Sigmoid colon (tissue), 7 donors: ENCODE data around the gene TEX44. TPM values are rescaled to one million over a fixed set of nuclear protein-coding genes. Genes with fewer than 3 reads are reported as not detected.

Source experiments
- DNase-seq: peaks from one replicate; pipeline ENCODE4 v3.0.0-alpha.2; 2019
- H3K27ac ChIP-seq, 4 donors: fragments of 200-600 bp; sonication (generic); one replicate each; pipeline ENCODE4 v1.5.1; 2016 to 2019; ENCODE audit warnings: mild to moderate bottlenecking in 1 of 4
- H3K27me3 ChIP-seq, 3 donors: fragments of 200-600 bp; sonication (generic); one replicate each; pipeline ENCODE4 v1.5.1; 2019; ENCODE audit warnings: mild to moderate bottlenecking in 1 of 3
- H3K36me3 ChIP-seq, 4 donors: fragments of 200-600 bp; sonication (generic); one replicate each; pipeline ENCODE4 v1.5.1; 2016 to 2019
- H3K4me1 ChIP-seq, 4 donors: fragments of 200-600 bp; sonication (generic); one replicate each; pipeline ENCODE4 v1.5.1; 2017 to 2019
- H3K4me3 ChIP-seq, 4 donors: fragments of 200-600 bp; sonication (generic); one replicate each; pipeline ENCODE4 v1.5.1; 2017 to 2019; ENCODE audit warnings: mild to moderate bottlenecking in 2 of 4, moderate library complexity in 1 of 4
- H3K9me3 ChIP-seq, 4 donors: fragments of 200-600 bp in 3 of 4; sonication (generic) in 3 of 4; one replicate each; pipeline versions ENCODE4 v1.5.1 to v1.6.1; 2013 to 2019
- EP300 ChIP-seq, 4 donors: sonication (generic); formaldehyde crosslinking; IDR thresholded peaks; one replicate each; pipeline ENCODE4 v1.6.1; 2017; ENCODE audit warnings: antibody characterized with exemption in 4 of 4
- POLR2A ChIP-seq, 2 donors: fragments of 450-650 bp; IDR thresholded peaks; one replicate each; pipeline ENCODE4 v1.6.1; 2016; ENCODE audit warnings: antibody characterized with exemption in 2 of 2, mild to moderate bottlenecking in 2 of 2, moderate library complexity in 2 of 2
- POLR2AphosphoS5 ChIP-seq, 4 donors: sonication (generic); formaldehyde crosslinking; IDR thresholded peaks; one replicate each; pipeline ENCODE4 v1.6.1; 2017; ENCODE audit warnings: antibody characterized with exemption in 4 of 4
- WGBS, 2 donors: extraction: QIAGEN DNeasy Blood & Tissue Kit; methylation state at CpG; one replicate each; pipeline ENCODE4 v1.1.7; 2013; 5-methylcytosine and 5-hydroxymethylcytosine counted together
- intact Hi-C: fragments of 100-400 bp; cut with DNase I; formaldehyde crosslinking; loops from one replicate; pipeline ENCODE4 v1.15.1; 2023
- polyA plus RNA-seq, 3 donors: library from polyadenylated mRNA; stranded (reverse); fragments of 200-250 nt; gene quantifications; one replicate each; pipeline ENCODE4 v1.2.3, GENCODE V29; 2013
- total RNA-seq, 4 donors: library from RNA; depleted of rRNA; stranded (reverse); fragments of >200 nt; gene quantifications; one replicate each; pipeline ENCODE4 v1.1.0, GENCODE V29; 2016
- TF ChIP-seq, protein P1 (sequence below), 4 experiments: fragments of 450-650 bp in 3 of 4; fragments of 200-600 bp in 1 of 4; IDR thresholded peaks; one replicate each; pipeline ENCODE4 v1.5.1; 2016 to 2019; ENCODE audit warnings: antibody characterized with exemption in 4 of 4, mild to moderate bottlenecking in 3 of 4, moderate library complexity in 2 of 4
- donor health status: healthy with polysubstance abuse.
- donor health status: Bipolar disorder and iron deficiency.
- donor health status: healthy.

TEX44 gene
- total and polyA plus RNA-seq, 7 donors: not detected

DNA sequence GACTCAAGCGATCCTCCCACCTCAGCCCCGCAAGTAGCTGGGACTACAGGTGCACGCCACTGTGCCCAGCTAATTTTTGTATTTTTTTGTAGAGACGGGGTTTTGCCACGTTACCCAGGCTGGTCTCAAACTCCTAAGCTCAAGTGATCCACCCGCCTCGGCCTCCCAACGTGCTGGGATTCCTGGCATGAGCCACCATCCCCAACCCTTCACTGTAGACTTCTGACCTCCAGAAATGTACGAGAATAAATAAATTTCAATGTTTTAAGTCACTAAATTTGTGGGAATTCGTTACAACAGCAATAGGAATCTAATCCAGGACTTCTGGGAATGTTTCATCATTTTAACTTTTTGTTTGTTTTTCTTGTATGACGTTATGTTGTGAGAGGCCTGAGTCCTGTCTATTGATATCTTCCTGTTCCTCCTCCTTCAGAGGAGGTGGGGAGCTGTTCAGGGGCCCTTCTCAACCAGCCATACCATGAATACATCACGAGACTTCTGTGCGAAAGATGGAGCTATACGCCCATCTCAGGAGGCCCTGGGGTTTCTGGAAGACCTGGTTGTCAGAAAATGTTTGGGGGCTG is 40.0 kb downstream of the TEX44 start:
- H3K4me3 ChIP-seq: no peak overlapping the region
- H3K36me3 ChIP-seq: no peaks in the 10 kb centered on the region
- WGBS, 2 donors: 77 to 78% methylated on average over 14 of the region's 14 CpGs
- H3K27me3 ChIP-seq: no peaks in the 10 kb centered on the region
- TF ChIP-seq POLR2AphosphoS5 (IDR thresholded peaks at IDR 0.05): no peak
- TF ChIP-seq, protein P1, sequence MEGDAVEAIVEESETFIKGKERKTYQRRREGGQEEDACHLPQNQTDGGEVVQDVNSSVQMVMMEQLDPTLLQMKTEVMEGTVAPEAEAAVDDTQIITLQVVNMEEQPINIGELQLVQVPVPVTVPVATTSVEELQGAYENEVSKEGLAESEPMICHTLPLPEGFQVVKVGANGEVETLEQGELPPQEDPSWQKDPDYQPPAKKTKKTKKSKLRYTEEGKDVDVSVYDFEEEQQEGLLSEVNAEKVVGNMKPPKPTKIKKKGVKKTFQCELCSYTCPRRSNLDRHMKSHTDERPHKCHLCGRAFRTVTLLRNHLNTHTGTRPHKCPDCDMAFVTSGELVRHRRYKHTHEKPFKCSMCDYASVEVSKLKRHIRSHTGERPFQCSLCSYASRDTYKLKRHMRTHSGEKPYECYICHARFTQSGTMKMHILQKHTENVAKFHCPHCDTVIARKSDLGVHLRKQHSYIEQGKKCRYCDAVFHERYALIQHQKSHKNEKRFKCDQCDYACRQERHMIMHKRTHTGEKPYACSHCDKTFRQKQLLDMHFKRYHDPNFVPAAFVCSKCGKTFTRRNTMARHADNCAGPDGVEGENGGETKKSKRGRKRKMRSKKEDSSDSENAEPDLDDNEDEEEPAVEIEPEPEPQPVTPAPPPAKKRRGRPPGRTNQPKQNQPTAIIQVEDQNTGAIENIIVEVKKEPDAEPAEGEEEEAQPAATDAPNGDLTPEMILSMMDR (IDR thresholded peaks at IDR 0.05): no peak
- no peak for TF ChIP-seq POLR2A (IDR thresholded peaks at IDR 0.05)
- no peak for TF ChIP-seq EP300 (IDR thresholded peaks at IDR 0.05)
- no peaks in the 10 kb centered on the region for H3K9me3 ChIP-seq
- H3K4me1 ChIP-seq: peaks cover 0 to 21% (median 10%) of the 10 kb centered on the region in 4 donors
- intact Hi-C loops: no loop called here
- no peak for DNase-seq
- peak overlapping the region in 2 of 4 donors; percentile 46 to 47 for H3K27ac ChIP-seq

DNA sequence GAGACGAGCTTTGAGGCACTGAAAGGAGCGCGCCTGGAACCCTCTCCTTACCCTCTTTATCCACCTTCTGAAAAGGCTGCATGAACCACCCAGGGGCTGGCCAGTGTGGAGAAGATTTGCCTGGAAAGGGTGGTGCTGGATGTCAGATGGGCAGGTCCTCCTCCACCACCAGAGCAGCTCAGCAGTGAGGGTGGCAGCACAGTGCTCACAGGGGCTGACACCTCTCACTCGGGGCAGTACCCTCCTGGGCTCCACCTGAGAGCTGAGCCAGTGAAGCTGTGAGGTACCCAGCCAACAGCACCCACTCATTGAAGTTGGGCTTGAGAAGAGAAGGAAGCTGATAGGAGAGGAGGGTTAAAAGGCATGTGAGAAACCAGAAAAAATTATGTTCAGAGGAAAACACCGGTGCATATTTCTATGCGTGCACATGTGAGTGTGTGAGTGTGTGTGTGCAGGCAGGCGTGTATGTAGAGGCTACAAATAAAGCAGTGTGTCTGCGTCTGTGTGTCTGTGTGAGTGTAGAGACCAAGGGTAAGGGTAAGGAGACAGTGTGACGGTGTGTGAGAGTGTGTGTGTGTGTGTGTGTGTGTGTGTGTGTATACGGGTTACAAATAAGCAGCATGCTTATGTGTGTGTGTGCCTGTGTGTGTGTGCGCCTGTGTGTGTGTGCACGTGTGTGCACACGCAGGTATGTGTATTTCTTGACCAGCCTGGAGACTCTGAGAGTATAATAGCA is 40.7 kb downstream of the TEX44 start:
- intact Hi-C loops: no loop called here
- peaks cover 0 to 21% (median 10%) of the 10 kb centered on the region in 4 donors for H3K4me1 ChIP-seq
- TF ChIP-seq POLR2AphosphoS5 (IDR thresholded peaks at IDR 0.05): no peak
- TF ChIP-seq EP300 (IDR thresholded peaks at IDR 0.05): no peak
- TF ChIP-seq, protein P1 (IDR thresholded peaks at IDR 0.05): no peak
- TF ChIP-seq POLR2A (IDR thresholded peaks at IDR 0.05): no peak

DNA sequence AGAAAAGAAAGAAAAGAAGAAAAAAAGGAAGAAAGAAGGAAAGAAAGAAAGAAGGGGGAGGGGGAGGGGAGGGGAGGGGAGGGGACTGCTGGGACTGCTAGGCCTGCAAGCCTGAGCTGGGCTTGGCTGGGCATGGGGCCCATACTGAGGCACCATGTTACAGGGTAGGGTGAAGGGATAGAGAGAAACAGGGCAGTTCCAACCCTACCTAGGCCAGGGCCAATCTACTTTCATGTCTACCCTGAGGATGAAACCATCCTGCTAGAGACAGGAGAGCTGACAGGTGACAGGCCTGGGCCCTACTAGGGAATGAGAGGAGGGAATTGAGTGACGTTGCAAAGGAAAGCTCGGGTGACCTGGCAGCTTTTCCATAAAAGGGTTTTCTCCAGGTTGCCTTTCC is 41.7 kb downstream of the TEX44 start:
- no peaks in the 10 kb centered on the region for H3K36me3 ChIP-seq
- H3K9me3 ChIP-seq: no peaks in the 10 kb centered on the region
- H3K4me3 ChIP-seq: no peak overlapping the region
- intact Hi-C loops: loop anchor here (2.0 kb wide), 1 partner anchor 14 kb away; no protein-coding TSS in a partner anchor
- H3K27ac ChIP-seq: peak overlapping the region; percentile 41 to 64 (median 50)
- DNase-seq: no peak
- TF ChIP-seq POLR2AphosphoS5 (IDR thresholded peaks at IDR 0.05) (no peak), EP300 (IDR thresholded peaks at IDR 0.05) (no peak), POLR2A (IDR thresholded peaks at IDR 0.05) (no peak)
- TF ChIP-seq, protein P1 (IDR thresholded peaks at IDR 0.05): no peak
- WGBS, 2 donors: 89 to 92% methylated on average over 2 of the region's 2 CpGs
- H3K27me3 ChIP-seq: no peaks in the 10 kb centered on the region
- peaks cover 0 to 21% (median 10%) of the 10 kb centered on the region in 4 donors for H3K4me1 ChIP-seq

More for the DNA sequence above, 40.7 kb downstream of the TEX44 start:
- H3K27me3 ChIP-seq: no peaks in the 10 kb centered on the region
- no peaks in the 10 kb centered on the region for H3K9me3 ChIP-seq
- H3K36me3 ChIP-seq: no peaks in the 10 kb centered on the region
- peak overlapping the region in 2 of 4 donors; percentile 46 to 47 for H3K27ac ChIP-seq
- no peak for DNase-seq
- no peak overlapping the region for H3K4me3 ChIP-seq
- 87 to 92% methylated on average over 13 of the region's 13 CpGs for WGBS, 2 donors

DNA sequence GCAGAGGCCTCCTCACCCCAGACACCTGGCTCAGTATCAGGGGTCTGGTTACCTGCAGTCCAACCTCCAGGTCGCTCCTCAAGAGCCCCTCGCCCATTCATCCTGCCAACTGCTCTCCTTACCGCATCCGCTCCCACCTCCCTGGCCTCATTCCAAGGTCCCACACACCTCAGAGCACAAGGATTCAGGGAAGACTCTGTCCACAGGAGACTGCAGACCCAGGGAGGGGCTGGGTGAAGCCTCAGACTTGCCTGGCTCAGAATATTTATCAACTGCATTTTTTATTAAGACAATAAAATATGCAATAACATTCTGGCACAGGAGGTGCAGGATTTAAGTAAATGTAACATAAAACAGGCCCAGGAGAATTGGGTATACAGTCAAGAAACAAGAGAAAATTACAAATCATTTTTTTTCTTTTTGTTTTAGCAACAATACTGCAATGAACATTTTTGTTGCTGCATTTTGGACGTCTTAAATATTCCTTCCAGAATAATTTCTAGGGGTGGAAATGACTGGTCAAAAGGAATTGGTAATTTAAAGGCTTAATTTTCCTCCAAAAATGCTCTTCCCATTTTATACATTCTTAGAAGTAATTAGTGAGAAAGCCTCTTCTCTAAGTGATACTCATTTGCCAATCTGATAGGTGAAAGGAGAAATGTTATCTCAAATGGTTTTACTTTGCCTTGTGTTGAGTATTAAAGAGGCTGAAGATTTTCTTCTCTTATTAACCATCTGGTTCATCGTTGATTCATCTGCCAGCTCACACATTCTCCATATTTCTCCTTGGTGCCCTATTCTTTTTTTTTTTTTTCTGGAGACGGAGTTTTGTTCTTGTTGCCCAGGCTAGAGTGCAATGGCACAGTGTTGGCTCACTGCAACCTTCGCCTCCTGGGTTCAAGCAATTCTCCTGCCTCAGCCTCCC is 42.5 kb downstream of the TEX44 start:
- Histone ChIP-seq H3K9me3 (no peaks in the 10 kb centered on the region), H3K4me3 (no peak overlapping the region), H3K36me3 (no peaks in the 10 kb centered on the region), H3K4me1 (peaks cover 0 to 21% (median 11%) of the 10 kb centered on the region in 4 donors), H3K27me3 (no peaks in the 10 kb centered on the region), H3K27ac (peak overlapping the region; percentile 41 to 64 (median 50))
- WGBS, 2 donors: 59 to 70% methylated on average over 8 of the region's 8 CpGs
- TF ChIP-seq POLR2A (IDR thresholded peaks at IDR 0.05) (no peak), POLR2AphosphoS5 (IDR thresholded peaks at IDR 0.05) (no peak), EP300 (IDR thresholded peaks at IDR 0.05) (no peak)
- TF ChIP-seq, protein P1 (IDR thresholded peaks at IDR 0.05): no peak
- intact Hi-C loops: loop anchor here (2.0 kb wide), 1 partner anchor 14 kb away; no protein-coding TSS in a partner anchor
- DNase-seq: no peak
